ENCODE measurements around the gene EXOSC7. TPM values are rescaled to one million over a fixed set of nuclear protein-coding genes. Genes with fewer than 3 reads are reported as not detected.
"Not testable (repeated sequence)": the region's sequence is repeated elsewhere in the genome, so short reads cannot be mapped to it uniquely, and the experiment has no call there.

The EXOSC7 gene
- polyA plus RNA-seq, 10 donors: 35.6 to 49.9 (median 41.3) TPM

DNA sequence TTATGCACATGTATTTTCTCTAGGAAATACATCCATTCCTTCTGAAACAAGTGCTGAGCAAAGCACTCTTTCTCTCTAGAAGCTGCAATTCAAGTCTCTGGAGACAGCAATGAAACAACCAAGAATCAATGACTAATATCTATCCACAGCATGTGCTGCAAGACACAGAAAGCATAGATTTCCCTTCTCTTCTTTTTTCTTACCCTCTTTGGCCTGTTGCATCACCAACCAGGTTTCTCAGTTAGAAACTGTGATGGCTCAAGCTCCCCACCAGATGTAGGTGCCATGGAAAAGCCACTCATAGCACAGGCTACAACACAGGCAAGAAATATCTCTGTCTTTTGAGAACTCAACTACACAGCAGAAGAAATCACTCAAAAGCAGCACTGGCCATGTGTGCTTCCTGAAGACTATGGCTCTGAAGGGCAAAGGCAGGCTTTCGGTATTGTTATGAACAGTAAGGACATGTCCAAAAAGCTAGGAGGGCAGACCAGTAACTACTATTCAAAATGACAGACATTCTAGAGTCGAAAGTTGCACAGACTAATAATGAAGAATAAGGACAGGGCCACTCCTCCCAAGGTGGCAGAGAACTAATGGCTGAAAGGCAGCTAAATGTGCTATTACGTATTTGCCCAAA is 15.5 kb upstream of the EXOSC7 start:
- no peak for DNase-seq

DNA sequence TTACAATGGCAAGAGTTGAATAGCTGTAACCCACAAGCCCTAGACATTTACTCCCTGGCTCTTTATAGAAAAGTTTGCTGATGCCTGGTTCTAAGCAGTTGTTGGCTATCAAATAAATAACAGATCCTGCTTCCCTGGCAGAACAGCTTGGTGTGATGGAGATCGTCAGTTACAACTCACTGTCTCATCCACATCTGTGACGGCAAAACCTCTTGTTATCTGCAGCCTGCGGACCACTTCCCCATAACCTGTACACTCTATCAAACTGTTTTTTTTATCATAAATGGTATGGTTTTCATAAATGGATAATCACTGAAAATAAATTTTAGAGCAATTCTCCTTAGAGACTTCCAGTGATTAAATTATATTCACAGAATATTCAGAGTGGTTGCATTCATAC is 14.2 kb upstream of the EXOSC7 start:
- DNase-seq: no peak

DNA sequence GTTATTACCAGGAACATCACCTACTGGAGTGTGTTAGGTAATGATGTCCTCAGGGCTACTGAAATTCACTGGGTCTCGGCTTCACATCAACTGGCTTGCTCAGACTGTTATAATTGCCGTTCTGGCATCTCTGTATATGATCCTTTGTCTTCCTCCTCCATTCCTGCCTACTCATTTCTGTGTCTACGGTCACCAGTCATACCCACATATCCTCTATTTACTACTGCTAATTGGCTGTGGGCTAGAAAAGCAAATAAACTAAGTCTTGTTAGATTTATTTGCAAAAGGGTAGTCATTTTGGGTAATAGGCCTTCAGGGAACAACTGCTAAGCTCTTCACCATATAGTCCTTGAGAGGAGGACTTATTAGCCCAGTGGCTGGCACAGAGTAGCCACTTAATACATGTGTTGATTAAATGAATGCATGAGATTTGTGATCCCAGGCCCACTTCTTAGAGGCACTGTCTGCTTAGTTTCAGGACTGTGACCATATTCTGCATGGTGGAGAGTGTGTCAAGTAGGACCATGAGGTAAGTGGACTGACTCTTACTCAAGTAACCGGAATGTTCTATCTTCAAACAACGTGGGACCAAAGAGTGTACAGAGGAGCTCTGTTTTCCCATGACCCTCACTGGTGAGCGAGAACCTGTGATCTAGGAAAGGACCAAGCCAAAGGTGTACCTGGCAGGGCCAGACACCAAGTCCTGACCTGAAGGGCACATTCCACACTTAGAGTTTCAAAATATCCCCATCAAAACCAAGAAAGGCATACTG is 13.2 kb upstream of the EXOSC7 start:
- DNase-seq: no peak

DNA sequence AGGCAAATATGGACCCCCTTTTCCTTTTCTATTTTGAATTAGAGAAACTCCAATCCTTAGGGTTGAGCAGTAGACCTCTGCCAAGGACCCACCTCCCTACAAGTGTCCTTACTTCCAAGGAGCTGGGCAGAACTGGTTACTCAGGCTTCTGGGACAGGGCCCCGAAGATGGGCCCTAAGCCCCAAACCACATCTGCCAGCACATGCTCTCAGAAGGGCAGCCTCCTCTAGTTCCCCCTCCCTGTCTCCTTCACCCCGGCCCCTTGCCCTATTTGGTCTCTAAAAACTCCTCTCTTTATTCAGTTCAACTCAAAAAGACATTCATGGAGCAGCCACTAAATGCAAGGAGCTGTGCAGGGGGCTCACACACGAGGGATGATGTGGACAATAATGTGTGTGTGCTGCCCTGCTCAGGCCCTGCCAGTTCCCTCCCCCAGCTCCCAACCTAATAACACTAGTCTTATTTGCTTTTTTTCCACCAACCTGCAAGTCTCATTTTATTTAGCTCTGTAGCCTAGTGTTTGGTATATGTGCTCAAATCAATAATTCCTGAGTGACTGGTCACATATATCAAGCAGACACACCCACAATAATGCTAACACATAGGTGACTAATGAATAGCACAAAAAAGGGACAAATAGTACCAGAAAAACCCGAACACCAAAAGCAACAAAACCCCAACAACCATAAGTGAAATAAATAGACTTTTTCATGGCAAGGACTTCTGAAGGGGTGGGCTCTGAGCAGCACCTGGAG is 12.3 kb upstream of the EXOSC7 start:
- no peak for DNase-seq

DNA sequence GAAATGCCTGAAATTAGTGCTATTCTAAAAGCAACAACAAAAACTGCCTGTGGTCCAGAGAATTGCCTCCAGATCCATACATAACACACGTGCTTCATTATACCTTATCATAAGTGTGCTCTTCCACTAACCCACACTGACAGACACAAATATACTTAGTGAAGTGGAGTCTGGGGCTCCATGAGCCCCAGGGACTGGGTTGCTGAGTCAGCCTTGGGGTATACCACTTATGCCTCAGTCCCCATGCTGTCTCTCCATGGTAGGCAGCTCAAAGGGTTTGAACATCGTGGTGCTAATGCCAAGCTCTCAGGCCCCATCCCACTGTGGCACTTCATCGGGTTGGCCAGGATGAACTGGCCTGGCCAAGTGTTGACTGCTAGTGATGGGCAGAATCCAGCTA is 10.9 kb upstream of the EXOSC7 start:
- no peak for DNase-seq

DNA sequence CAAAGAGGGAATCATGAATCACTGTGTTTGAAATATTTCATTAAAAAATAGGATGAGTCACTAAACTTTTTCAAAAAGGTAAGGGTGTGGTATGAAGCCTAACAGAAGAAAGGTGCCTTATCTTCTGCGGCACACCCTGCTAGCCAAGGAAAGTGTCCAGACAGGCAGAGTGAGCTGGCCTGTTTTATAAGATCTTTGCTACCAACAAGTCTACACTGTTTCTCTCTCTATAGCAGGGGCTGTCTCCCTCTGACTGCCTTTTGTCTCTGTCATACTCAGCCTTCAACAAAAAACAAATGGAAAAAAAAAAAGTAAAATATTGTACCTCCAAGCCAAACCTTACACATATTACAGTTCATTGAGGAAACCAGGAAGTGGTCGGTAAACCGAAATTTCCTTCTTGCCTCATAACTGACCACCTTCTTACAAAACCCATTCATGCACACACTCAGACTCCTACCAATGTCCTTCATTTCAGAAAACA is 9.2 kb upstream of the EXOSC7 start:
- DNase-seq: no peak

DNA sequence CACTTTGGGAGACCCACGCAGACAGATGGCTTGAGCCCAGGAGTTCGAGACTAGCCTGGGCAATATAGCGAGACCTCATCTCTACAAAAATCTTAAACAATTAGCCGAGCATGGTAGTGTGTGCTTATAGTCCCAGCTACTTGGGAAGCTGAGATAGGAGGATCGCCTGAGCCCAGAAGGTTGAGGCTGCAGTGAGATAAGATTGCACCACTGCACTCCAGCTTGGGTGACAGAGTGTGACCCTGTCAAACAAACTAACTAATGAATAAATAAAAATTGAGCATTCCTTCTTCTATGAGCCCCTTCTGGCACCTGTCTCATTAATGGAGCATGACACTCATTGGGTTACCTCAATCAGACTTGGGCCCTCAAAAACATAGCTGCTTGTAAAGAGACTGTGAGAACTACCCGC is 7.6 kb upstream of the EXOSC7 start:
- no peak for DNase-seq

DNA sequence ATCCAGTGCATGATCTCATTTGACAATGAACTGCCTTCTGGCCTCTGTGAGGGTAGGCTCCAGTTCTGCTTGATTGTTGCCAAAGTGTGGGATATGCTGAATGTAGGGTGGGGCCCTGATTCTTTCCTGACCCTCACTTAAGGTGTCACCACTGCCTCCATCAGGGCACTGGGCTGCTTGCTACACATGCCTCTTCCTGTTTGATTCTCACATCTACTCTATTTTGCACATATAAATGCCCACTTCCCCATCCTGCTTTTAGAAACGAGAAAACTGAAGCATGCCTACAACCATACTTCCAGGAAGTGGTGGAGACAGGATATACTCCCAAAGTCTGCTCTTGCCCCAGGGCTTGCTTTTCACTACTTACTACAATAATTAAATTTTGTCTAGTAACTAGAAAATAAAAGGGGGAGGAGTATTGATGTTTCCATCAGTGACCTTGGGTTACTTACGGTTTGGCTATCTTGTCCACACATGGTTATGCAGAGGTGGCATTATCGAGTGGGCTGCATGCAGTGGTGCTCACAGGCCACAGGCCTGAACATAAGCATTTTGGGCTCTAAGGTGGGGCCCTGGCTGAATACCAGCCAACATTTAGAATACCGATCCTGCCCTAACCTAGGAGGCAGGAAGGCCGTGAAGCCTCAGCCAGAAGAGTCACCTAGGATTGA is 6.8 kb upstream of the EXOSC7 start:
- DNase-seq: no peak

DNA sequence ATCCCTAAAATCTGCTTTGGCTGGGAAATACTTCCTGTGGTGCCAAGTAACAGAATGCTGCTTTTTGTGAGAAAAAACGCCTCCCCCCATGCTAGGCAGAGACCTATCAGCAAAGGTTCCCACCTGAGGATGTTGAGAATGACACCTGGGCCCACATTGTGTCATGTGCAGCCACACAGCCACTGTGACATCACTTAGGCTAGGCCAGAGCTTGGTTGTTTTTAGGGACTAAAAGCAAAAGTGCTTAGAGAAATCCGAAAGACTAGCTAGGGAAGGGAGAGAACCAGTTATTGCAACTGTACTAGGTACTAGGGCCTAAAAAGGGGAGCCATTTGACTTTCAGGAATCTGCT is 6.2 kb upstream of the EXOSC7 start:
- DNase-seq: no peak

DNA sequence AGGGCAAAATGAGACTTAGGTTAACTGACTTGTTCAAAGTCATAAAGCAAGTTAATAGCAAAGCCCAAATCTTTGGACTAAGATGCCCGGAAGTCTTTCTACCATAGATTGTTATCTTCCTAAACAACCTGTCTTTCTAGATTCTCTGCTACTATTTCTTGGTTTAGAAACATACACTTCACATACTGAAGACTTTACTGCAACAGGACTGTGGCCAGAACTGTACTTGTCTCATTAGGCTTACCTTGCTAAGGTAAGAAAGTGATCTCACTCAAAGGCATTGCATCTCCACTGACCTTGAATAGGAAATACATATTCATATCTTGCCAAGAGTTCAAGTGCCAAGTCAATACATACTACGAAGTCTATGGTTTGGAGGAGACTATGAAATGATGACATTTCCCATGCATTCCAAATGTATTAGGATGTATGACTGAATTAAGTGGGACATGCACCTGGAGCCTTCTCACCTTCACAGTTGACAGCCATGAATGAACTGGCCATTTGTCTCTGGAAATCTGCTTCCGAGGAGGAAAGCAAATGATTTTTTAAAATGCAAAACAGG is 5.0 kb upstream of the EXOSC7 start:
- no peak for DNase-seq

DNA sequence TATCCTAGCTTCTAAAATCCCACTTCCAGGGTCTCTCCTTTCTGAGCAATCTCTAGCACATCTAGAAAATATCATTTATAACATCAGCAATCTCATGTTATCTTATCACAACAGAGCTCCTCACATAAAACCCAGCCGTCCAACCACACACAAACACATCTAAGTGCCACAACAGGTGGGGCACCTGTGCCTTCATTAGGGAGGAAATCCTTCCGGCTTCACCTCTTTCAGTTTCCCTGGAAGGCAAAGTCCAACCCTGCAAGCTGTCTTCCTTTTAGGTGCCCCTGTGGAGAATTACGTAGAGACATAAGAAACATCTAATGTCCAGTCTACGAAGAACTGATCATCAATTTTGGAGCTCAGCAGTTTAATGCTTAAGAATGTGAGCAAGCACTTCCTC is 1.6 kb upstream of the EXOSC7 start:
- no peak for DNase-seq

DNA sequence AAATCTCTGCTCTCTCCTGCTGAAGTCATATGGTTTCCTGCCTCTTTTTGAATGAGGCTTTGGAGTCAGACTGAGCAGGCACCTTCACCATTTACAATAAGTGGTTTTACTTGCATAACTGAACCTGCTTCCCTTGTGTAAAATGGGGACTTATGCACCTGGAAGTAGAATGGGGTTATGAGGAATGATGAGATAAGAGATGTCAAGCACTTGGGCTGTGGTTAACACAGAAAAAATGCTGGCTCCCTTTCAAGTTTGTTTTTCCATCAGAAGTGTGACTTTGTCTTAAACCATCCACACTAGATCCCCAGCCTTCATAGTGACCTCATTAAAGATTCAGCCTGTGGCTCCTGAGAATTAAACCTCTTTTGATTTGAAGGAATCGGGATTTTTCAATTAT is 5.2 kb downstream of the EXOSC7 start:
- DNase-seq: no peak

DNA sequence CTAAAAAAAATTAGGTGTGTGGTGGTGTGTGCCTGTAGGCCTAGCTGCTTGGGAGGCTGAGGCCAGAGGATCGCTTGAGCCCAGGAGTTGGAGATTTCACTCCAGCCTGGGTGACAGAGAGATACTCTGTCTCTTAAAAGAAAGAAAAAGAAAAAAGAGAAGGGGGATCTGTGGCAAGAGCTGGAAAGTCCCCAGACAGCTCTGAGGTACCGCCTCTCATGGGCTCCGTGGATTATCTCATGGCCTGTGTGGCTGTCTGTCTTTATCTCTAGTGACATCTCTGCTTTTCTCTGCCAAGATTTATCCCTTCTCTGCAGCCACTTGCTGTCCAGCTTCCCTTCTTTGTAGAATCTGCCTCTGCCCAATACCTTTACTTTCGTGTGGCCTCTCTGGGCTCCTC is 5.7 kb downstream of the EXOSC7 start:
- no peak for DNase-seq

DNA sequence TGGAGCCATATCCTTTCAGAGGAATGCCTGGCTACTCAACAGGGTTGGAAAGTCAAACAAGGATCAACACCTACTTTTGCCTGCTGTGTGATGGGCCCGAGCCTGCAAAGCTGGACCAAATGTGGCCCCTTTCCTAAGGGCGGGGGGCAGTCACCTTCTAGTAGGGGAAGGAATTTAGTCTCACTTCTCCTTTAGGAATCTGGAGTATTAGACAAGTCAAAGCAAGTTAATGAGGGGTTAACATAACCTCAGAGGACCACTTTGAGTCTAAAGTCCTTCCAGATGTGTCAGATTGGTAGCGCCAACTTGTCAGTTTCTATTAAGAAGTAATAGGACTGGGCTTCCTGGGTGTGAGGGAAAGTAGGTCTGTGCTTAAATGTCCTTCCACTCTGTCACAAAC is 6.8 kb downstream of the EXOSC7 start:
- no peak for DNase-seq

DNA sequence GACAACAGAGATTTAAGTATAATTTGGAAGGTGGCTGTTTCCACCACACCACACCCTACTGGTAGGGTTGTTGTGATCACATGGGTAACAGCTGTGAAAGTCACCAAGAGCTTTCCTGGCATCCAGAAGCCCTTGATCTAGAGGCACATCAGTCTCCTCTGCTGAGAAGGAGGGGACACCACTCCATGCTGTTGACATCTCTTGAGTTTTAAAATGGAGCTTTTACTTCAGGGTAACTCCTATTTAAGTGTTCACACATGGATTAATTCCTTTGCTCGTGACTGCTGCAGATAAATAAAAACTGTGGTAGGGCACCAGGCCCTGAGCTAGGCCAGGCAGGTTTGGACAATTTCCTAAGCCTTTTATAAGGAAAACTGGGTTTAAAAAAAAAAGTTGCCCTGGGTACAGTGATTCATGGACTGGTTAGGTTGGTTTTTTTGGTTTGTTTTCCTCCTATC is 7.5 kb downstream of the EXOSC7 start:
- peak in 1 of 3 donors; percentile 37 for DNase-seq

DNA sequence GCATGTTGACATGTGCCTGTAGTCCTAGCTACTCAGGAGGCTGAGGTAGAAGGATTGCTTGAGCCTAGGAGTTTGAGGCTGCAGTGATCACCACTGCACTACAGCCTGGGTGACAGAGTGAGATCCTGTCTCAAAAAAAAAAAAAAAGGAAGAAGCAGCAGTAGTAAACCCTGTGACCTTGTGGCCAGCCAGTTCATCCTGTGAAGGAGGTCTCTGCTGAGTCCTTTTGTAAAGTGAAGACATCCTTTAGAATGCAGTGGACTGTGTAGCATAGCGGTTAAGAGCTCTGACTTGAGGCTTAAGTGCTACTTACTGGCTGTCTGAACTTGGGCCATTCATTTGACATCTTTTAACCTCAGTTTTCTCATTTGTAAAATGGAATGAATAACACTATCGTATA is 8.3 kb downstream of the EXOSC7 start:
- no peak for DNase-seq

DNA sequence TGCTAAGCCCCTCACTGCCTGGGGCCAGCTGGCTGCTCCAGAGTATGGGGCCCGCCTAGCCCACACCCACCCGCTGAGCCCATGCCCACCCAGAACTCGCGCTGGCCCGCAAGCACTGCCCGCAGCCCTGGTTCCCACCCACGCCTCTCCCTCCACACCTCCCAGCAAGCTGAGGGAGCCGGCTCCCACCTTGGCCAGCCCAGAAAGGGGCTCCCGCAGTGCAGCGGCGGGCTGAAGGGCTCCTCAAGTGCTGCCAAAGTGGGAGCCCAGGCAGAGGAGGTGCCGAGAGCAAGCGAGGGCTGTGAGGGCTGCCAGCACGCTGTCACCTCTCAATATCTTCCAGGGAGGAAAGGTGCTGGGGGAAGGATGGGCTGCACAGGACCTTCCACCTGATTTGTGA is 10.3 kb downstream of the EXOSC7 start:
- DNase-seq: not testable (repeated sequence)

DNA sequence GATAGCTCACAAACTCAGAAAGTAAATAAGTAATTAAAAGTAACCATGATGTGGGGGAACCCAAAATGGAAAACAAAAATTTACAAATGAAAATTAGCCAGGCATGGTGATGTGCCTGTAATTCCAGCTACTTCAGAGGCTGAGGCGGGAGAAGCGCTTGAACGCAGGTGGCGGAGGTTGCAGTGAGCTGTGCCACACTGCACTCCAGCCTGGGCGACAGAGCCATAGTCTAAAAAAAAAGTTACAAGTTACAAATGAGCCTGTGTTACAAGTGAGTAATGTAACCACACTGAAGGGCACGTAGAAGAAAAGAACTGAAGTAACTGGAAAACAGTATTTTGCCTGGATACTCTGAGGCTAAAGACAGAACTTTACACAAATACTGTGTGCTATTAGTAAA is 11.3 kb downstream of the EXOSC7 start:
- DNase-seq: no peak

DNA sequence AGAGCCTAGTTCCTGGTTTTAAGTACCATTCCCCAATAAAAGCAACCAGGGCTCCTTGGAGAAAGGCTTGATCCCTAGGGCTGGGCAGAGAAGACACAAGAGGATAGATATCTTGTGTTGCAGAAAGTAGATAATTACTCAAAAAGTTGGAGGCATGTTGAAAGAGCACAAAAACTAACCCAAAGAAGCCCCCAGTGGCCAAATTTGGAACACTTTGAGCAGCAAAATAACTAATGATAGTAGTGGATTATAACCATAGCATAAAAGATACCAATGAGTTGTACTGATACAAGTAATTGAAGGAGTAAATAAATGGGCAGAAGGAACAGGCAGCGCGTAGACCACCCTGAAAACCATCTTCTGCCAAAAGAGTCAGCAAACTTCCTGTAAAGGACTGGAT is 12.0 kb downstream of the EXOSC7 start:
- DNase-seq: no peak

DNA sequence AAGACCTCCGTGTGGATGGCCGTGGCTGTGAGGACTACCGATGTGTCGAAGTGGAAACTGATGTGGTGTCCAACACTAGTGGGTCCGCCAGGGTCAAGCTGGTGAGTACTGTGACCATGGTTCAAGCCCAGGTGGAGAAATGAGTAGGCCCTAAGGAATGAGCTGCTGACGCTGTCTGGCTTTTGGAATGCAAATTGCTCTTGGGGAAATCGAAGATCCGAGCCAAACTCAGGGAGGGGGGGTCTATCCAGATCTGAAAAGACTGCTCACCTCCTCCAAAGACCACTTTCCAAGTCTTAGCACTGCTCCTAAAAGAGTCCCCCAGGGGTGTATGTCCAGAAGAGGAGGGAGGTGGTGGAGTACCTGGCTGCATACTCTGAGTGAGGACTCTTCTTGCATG is 13.1 kb downstream of the EXOSC7 start:
- DNase-seq: no peak

DNA sequence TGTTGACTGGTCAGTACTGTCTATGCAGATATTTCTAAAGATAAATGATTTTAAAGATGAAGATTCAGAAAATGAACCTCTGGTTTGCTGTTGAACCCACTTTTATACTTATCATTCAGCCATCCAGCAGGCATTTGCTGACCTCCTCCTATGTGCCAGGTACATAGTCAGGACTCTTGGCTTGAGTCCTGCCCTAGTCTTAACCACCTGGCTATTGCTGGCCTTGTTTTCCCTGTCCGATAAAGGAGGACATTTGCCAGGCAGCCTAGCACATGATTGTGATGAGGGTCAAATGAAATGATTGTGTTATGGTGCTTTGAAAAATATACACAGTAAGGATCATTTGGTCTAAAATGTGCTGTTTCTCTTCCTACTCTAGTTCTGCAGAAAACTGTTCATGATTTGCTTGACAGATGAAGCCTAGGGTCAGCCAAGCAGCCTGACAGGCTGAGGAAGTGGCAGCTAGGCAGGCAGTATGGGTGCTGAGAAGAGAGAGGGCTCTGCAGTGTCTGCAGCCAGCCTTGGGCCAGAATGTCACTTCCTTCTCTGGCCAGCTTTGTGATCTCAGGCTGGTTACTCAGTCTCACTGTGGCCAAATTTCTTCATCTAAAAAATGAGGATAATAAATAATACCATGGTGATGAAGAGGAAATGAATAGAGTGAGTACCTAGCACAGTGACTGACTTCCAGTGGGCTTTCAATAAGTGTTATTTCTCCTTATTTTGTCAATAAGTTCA is 13.8 kb downstream of the EXOSC7 start:
- no peak for DNase-seq
